GM18907 (cell line): Measurements from ENCODE around the gene SGMS1.
"Not testable (repeated sequence)": the region's sequence is repeated elsewhere in the genome, so short reads cannot be mapped to it uniquely, and the experiment has no call there.

ENCODE experiments used
- ATAC-seq: cut with Tn5 transposase; IDR thresholded peaks from one replicate; pipeline ENCODE4 v1.9.1; 2021; ENCODE audit warnings: mild to moderate bottlenecking, moderate library complexity; ENCODE audit not compliant: unreplicated experiment

The SGMS1 gene

GRCh38 chr10:50286517-50286916 lies 337.2 kb downstream of the SGMS1 start:
- no peak for ATAC-seq

GRCh38 chr10:50281967-50282522 lies 341.7 kb downstream of the SGMS1 start:
- no peak for ATAC-seq

- no peak for ATAC-seq
Measured at GRCh38 chr10:50281210-50281966, 342.4 kb downstream of the SGMS1 start.

- ATAC-seq: no peak
Measured at GRCh38 chr10:50280049-50280841, 343.5 kb downstream of the SGMS1 start.

- ATAC-seq: no peak
Measured at GRCh38 chr10:50279489-50279888, 344.3 kb downstream of the SGMS1 start.

- ATAC-seq: peak; percentile 68
Measured at GRCh38 chr10:50275650-50276235, 348.0 kb downstream of the SGMS1 start.

GRCh38 chr10:50272531-50272930 lies 351.2 kb downstream of the SGMS1 start:
- ATAC-seq: no peak

GRCh38 chr10:50271564-50272250 lies 352.0 kb downstream of the SGMS1 start:
- no peak for ATAC-seq

- not testable (repeated sequence) for ATAC-seq
Measured at GRCh38 chr10:50267877-50268276, 355.9 kb downstream of the SGMS1 start.

GRCh38 chr10:50262625-50263024 lies 361.1 kb downstream of the SGMS1 start:
- not testable (repeated sequence) for ATAC-seq

- peak; percentile 99 for ATAC-seq
Measured at GRCh38 chr10:50260791-50261281, 362.9 kb downstream of the SGMS1 start.
